ENCODE results near the gene CHST5.

GRCh38 chr16:75495076-75495674 lies 40.7 kb downstream of the CHST5 start, which contains the start of gene CHST6:
- TF ChIP-seq CTCF (conservative IDR thresholded peaks at IDR 0.05; ENCODE audit: low read depth in 2 of 2) (no peak), POLR2AphosphoS5 (IDR thresholded peaks at IDR 0.05; ENCODE audit: low read depth) (peak; percentile 97), EZH2 (IDR thresholded peaks at IDR 0.05; ENCODE audit: low read depth, unreplicated experiment) (no peak), JUNB (IDR thresholded peaks at IDR 0.05; ENCODE audit: unreplicated experiment) (no peak), CREB1 (CRISPR knock-in tag; IDR thresholded peaks at IDR 0.05; ENCODE audit: low read depth) (no peak), EZH2phosphoT487 (IDR thresholded peaks at IDR 0.05; ENCODE audit: unreplicated experiment) (no peak), REST (IDR thresholded peaks at IDR 0.05; ENCODE audit: unreplicated experiment) (no peak), ETS1 (IDR thresholded peaks at IDR 0.05) (no peak), ZNF114 (CRISPR knock-in tag; IDR thresholded peaks at IDR 0.05) (no peak), ZNF331 (CRISPR knock-in tag; IDR thresholded peaks at IDR 0.05; ENCODE audit: low read depth) (no peak), NANOG (IDR thresholded peaks at IDR 0.05; ENCODE audit: borderline replicate concordance) (no peak), STAT1 (IDR thresholded peaks at IDR 0.05; ENCODE audit: unreplicated experiment) (no peak)

Data from GM23338 (cell line).